Kidney glomerular epithelial cell (primary cell): Measurements from ENCODE around the gene LRRC28.

Experiments used
- DNase-seq: peaks from one replicate; lab custom pipeline; 2025; lab: John Stamatoyannopoulos, UW

The LRRC28 gene

DNA sequence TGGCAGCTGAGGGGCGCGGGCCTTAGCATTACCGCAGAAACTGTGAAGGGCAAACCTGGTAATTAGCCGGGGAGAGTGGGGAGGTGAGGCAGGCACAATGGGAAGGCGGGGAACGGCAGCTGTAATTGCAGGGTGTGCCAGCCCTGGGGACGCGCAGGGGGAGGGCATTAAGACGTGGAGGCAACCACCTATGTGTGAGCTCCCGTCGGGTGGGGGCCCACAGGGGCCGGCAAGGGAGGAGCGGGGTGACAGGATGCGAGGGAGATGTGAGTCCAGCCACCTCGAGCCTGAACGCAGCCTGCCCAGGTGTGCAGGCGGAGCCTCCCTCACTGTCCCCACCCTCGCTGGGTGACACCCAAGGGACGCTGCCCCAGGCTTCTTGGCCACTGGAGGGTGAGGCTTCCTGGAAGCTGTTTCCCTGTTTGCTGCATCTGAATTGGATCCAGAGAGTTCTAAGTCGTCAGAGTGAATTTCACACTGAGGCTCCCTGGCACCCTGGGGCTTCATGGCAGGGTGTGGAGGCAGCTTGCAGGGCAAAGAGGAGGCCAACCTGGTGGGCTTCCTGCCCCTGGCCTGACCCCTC is 183.9 kb downstream of the LRRC28 start:
- no peak for DNase-seq

DNA sequence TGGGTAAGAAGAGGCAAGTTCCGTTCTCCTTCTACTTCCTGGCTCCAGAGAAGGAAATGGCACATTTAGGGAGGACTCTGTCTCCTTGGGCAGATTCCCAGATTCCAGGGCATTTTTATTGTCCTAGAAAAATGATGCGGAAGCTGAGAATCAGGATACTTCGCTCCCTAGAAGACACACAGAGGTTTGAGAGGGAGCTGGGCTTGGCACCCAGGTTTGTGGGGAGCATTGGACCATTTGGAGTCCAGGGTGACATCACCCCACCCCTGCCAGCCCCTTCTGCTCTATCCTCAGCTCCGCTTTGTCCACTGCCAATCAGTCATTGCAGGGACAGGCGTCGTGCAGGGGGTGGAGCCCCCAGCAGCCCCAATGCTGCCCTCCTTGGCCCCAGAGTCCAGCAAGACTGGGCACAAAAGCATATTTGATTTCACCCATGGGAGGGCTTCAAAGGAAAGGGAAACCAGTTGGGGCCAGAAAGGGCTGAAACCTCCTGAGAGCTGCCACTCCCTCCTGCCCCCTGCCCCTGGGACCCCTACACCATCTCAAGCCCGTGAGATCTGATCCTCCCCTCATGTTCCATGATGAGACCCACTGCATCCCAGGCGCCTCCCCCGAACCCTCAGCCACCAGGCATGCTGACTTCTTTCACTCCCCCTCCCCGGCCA is 184.7 kb downstream of the LRRC28 start:
- no peak for DNase-seq

DNA sequence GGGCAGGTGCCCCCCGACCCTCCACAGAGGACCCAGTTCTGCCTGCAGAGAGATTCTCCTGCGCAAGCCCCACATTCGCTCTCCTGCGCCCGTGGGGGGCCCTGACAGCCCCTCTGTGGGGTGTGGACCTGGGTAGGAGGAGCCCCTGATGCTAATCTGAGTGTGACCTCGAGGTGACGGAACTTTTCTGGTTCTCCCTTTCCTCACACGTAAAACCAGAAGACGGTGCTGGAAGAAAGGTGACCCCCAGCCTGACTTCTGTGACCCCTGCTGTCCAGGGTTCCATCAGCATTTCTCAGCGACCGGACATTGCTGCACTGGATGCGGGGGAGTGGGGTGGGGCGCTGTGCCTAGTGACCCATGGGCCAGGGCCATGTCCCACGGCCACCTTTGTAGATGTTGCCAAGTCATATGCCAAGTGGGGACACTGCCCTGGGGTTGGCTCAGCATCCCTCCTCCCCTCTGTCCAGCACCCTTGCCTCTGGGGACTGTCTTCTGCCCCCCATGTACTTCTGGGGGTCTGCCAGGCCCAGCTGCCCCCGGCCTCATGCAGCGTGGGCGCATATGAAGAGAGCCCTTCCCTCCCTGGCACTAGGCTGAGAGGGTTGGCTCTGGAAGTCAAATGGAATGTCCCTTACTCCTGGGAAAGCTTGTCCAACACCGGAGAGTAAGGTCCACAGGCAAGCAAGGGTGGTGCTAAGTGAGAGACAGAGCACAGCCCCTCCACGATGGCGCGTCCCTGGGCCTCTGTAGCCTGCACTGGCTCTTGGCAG is 185.4 kb downstream of the LRRC28 start:
- DNase-seq = no peak

DNA sequence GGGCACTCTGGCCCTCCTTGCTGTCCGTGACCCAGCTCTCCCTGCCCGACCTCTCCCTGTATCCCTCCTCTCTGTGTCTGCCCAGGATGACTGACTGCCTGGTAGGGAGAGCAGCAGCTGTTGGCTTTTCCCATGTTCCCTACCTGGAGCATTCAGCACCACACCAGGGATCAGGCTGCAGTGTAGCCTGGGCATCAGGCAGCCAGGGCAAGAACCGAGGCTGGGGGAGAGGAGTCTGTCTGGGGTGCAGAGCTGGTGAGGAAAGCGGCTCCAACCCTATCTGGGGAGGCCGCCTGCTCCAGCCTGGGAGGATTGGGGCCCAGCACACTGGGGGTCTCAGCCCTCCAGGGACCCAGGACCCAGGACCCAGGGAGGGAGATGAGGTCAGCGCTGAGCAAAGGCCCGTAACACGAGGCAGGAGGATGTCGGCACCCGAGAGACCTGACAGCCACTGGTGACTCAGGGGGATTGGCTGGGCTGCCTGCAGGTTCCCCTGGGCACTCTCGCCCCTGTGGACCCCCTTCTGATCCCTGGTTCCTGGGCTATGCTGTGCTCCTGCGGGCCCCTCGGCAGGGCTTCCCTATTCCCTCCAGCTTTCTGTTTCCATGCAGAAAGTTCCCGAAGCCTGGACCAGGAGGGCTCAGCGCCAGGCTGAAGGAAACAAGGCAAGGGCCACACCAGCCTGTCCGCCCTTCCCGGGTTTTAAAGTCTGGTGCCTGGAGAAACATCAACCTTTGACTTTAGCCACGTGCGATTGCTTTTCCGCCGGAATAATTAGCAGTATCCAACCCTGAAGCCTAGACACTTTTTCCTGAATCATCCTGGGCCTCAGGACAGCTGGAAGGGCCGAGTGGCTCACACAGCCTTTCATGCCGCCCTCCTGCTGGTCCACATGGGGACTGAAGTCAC is 186.3 kb downstream of the LRRC28 start:
- no peak for DNase-seq

DNA sequence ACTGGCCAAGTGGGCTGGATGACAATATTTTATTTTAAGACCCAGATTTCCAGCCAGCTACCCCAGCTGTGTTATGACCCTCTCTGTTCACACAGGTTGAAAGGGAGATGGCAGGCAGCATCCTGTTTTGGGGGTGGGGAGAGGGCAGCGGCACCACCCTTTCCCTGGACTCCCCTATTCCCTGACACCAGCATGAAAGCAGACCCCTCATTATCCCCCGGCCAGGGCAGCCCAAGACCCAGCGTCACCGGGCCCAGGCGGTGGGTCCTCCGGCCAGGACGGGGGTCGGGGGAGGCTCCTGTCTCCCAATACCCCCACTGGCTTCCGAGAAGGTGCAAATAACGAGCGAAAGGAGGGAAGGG is 186.9 kb downstream of the LRRC28 start:
- no peak for DNase-seq

DNA sequence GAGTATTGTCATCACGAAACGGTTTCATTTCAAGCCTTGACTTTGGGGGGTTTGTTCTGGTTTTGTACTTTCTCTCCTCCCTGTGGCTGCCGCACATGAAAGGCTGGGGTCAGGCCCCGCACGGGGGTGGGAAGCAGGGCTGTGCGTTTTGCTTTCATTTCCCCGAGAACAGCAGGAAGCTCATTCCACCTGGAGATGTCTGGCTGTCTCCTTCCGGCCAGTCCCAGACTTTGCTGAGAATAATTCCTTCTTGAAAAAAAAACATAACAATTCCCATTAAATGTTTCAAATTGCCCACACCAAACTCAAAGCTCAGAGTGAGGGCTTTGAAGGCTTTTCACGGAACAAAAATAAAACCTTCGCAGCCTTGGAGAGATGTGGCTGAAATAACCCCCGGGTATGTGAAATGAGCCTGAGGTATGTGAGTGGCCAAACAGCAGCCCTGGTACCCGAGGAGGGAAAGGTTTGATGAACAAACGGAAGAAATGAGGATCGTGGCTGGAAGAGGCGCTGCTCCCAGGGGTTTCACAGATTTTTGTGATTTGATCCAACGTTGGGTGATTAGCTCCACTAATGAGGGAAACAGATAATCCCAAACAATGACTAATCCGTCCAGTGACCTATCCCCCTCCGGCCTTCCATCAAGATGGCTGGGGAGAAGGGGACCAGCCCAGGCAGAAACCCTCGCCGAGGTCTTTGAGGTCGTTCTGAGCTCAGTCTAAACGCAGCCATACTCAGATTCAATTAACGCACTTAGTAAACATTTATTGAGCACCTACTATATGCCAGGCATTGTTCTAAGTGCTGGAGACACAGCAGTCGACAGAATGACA is 187.6 kb downstream of the LRRC28 start:
- DNase-seq = peak; percentile 34

DNA sequence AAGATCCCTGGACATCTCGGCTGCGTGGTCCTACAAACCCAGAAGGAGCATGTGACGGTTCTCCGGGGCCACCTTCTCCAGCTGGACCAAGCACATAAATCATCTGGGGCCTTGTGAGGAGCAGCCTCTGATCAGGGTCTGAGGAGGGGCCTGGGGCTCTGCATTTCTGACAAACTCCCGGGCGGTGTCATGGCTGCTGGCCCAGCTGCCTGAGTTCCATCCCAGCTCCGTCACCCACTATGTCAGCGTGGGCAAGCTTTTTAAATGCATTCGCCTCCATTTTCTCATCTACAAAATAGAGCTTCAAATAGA is 188.2 kb downstream of the LRRC28 start:
- no peak for DNase-seq

DNA sequence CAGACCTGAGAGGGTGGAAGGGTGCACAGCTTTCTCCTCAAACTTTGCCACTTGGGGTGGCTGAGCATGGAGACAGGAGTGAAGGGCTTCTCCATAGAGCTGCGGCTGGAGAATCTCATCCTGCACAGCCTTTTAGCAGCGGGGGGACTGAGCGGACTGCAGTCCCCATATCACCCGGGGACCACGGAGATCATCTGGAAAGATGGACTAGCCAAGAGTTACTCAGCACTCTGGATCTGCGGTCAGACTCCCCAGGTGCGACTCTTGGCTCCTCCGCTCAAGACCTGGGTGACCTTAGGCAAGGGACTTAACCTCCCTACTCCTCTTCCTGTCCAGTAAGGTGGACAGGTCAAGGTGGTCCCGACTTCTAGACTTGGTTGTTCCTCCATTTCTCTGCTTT is 188.7 kb downstream of the LRRC28 start:
- no peak for DNase-seq
